HG02759 (cell line): ENCODE measurements around the gene BPHL.
"Not testable (repeated sequence)": the region's sequence is repeated elsewhere in the genome, so short reads cannot be mapped to it uniquely, and the experiment has no call there.

Experiments used
- ATAC-seq: cut with Tn5 transposase; IDR thresholded peaks from one replicate; pipeline ENCODE4 v1.9.1; 2021; ENCODE audit warnings: mild to moderate bottlenecking, moderate library complexity; ENCODE audit not compliant: unreplicated experiment

BPHL gene

DNA sequence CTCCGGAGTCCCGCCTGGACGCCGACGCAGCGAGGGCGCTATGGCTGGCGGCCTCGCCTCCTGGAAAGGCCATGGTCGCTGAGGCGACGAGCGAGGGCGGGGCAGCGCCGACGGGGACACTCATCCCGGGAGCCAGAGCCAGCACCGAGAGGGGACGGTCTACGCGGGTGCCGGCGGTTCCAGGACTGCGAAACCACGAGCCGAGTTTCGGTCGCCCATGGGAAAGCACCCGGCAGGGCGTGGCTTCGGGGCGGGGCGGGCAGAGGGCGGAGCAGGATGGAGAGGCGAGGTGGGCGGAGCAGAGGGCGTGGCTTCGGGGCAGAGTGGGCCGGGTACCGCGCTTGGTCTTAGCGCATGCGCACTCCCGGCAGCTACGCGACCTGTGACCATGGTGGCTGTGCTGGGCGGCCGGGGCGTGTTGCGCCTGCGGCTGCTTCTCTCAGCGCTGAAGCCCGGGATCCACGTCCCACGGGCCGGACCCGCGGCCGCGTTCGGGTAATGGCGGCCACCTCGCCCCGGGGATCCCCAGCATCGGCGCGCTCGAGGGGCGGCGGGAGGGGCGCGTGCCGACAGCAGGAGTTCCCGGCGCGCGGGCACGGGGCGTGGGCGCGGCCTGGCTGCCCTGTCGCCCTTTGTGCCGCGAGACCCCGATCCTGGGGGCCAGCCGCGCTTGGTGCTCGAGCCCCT is at the start of gene BPHL:
TSS of gene BPHL (plus strand) at position 359 of the 687 bp plus-strand sequence. CDS start at position 389, 30 bp downstream.
- peak; percentile 91 for ATAC-seq

DNA sequence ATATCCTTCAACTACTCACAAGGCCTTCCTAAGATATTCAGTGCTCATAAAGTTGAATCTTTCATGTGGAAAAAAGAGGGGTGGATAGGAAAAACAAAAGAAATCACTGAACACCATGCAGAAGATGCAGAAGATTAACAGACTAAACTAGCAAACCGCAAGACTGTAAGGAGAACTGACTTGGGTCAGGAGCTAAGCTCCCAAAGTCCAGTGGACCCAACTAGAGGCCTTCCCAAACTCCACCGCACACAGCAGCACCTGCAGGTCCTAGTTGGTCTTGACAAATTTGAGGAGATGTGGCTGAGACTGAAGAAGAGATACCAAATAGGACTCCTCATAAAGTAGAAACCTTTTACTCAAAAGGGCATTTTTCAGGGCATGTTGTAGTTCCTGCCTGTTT is 46.9 kb upstream of the BPHL start:
- ATAC-seq = no peak

DNA sequence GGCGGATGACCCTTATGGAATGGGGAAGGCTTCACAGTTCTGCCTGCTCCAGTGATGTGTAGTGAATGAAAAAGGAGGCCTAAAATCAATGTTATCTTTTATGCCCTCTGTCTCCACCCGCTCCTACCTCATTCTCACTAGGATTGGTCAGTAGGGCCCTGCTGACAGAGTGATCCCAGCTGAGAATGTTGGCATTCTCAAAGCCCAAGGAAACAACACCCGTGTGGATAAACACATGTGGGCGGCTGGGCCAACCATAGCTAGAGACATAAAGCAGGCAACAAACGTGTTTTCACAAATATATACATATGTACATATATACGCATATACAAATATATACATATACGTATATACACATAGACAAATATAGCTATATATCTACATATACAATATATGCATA is 45.7 kb upstream of the BPHL start:
- ATAC-seq = no peak

DNA sequence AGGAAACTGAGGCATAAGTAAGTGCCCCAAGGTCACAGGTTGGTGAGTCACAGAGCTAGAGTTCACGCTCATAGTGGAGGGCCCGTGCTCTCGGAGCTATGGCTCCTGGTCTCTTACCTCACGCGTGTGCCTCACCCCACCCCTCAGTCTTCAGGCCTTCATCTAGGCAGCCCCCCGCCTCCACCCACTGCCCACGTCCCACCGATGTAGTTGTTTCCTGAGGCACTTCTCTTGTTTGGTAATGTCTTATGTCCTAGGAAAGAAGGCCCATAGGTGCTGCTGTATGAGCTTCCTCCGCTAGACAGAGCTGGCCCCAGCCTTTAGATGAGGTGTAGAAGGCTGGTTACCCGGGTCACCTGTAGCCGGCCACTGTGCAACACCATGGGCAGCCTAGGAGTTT is 45.1 kb upstream of the BPHL start:
- ATAC-seq = no peak

DNA sequence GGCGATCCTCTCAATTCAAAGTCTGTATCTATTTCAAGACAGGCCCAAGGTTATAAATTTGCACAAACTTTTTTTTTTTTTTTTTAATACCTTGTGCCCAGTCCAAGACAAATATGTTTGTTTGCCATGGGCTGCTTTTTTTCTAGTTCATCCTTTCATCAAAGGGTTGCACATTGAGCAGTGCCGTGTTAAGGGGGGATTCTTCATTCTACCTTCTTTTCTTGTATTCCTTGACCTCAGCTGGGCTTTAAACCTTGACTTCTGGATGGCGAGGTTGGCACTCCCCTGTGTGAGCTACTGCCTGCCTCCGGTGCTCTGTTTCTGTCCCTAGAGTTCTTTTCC is 42.8 kb upstream of the BPHL start:
- no peak for ATAC-seq

DNA sequence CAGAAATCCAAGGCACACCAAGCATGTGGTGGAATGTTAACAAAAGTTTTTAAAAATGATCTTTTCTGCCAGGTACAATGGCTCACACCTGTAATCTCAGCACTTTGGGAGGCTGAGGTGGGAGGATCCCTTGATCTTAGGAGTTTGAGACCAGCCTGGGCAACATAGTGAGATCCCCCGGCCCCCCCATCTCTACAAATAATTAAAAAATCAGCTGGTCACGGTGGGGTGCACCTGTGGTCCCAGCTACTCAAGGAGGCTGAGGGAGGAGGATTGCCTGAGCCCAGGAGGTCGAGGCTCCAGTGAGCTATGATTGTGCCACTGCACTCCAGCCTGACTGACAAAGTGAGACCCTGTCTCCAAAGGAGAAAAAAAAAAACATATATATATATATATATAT is 42.2 kb upstream of the BPHL start:
- no peak for ATAC-seq

DNA sequence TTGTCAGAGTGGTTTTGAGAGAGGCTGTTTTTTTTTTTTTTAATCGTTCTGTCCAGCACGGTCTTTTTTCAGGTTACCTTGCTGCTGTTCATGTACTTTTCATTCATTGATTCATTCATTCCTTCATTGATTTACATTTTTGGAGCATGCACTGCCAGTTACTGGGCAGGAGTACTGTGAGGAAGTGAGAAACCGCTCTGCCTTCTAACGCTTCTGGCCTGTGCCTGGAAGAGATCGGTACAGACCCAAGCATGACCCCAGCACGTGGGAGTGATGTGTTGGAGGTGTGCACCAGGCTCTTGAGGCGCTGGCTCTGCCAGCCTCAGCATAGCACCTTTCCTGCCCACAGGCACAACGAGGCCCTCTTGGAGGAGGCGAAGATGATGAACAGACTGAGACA is 41.1 kb upstream of the BPHL start:
- ATAC-seq = no peak

DNA sequence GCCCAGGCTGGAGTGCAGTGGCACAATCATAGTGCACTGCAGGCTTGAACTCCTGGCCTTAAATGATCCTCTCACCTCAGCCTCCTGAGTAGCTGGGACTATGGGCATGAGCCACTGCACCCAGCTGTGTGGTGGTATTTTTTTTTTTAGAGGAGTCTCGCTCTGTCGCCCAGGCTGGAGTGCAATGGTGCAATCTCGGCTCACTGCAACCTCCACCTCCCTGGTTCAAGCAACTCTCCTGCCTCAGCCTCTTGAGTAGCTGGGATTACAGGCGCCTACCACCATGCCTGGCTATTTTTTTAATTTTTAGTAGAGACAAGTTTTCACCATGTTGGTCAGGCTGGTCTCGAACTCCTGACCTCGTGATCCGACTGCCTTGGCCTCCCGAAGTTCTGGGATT is 39.6 kb upstream of the BPHL start:
- ATAC-seq = not testable (repeated sequence)

DNA sequence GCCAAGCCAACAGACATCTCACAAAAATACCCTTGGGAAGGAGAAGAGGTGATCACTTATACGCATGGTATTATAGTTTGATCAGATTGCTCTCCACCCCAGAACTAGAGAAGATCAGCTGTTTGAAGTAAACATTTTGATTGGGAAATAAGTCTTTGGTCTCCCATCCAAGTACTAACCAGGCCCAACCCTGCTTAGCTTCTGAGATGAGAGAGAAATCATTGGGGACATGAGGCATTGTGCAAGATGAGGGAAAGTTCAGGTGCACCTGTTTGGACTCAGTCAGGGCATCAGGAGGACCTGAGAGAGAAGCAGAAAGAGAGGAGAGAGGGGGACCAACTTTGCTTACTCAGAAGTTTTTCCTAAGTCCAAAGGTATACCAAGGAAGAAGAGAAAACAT is 38.8 kb upstream of the BPHL start:
- no peak for ATAC-seq

DNA sequence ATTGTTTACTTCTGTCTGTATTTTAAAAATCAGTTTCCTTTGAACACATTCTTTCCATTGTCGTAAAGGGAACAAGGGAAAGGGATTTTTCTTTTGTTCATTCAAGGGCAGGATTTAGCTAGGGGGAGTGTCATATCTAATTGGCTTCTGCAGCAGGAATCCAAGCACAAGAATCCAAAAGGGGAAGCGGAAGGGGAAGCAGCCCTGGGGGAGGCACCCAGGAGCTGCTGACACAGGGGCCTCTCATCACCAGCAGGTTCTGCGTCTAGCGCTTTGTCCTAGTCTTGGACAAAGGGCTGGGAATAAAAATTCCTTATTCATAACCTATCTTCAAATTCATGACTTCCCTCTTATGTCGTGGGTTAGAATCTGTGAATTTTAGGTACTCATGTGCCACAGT is 36.6 kb upstream of the BPHL start:
- ATAC-seq = no peak

DNA sequence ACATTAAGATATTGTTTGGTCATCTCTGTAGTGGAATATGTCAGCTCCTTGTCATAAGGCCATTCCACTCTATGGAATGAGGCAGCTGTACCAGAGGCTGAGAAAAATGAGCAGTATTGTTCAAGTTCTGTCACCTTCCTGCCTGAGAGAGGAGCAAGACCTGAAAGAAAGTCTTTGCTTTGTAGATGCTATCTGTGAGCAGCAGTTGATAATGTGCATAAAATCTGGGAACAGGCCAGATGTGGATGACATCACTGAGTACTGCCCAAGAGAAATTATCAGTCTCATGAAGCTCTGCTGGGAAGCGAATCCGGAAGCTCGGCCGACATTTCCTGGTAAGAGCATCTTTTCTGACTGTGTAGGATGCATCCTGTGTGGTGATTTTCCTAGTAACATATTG is 33.4 kb upstream of the BPHL start:
- ATAC-seq = no peak

DNA sequence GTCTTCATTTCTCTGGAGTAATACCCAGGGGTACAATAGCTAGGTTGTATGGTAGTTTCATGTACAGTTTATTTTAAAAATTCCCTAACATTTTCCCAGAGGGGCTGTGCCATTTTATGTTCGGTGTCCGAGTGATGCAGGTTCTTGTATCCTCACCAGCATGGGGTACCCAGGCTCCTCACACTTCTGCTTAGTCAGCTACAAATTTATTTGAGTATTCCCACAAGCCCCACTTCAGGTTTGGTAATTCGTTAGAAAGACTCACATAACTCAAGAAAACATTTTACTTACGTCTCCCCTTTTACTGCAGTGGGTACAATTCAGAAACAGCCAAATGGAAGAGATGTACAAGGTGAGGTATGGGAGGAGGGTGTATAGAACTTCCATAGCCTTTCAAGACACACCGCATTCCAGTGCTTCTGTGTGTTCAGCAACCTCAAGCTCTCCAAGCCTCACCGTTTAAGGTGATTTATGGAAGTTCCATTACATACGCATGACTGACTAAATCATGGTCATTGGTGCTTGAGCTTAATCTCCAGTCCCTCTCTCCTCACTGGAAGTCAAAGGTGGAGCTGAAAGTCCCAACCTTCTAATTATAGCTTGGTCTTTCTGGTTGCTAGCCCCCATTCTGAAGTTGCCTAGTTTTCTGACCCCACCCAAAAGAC is 32.1 kb upstream of the BPHL start:
- ATAC-seq = no peak

DNA sequence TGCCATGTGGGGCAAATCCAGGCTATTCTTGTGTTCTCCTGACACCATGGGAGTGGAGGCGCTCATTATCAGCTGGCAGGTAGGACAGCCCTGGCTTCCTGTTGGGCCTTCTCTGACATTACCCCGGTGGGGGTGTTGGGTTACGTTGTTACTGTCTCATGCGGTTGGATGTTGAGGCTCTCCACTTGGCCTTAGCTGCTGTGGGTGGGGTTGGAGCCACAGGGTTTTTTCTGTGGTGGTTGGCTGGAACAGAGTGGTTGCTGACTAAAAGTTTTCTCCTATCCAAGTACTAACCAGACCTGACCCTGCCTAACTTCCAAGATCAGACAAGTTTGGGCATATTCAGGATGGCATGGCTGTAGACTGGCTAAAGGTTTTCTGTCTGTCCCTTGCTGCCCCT is 30.1 kb upstream of the BPHL start:
- ATAC-seq = no peak

DNA sequence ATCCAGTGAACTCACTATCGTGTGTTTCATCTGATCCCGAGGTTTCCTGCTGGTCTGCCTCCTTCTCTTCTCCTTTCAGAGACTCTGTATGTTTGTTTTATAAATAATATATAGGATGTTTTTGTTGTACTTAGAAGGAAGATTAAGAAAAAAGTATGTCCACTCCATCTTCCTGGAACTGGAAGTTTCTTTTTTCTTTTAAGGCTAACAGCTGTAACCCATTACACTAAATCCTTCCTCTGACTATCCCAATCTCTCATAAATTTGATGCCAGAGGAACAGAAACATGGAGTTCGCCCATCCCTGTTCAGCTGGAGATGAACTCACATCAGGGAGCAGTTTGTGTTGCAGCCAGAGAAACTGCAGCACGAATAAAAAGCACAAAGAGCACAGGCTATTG is 29.5 kb upstream of the BPHL start:
- no peak for ATAC-seq

DNA sequence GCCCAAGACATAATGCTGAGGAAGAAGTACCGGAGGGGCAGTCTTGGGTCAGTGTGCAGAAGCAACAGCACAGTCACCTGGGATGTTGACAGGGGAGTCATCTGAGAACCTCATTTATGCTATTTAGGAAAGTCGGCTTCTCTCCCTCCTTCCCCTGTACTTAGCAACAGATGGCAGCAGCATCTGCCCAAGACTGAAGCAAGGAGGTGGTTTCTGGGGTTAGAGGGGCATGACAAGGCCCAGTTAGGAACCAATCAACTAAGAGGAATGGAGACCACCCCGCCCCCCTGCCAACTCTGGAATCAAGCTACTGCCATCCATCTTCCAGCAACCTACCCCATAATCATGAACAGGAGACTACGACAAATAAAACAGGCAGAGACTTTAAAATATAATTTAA is 28.5 kb upstream of the BPHL start:
- no peak for ATAC-seq

DNA sequence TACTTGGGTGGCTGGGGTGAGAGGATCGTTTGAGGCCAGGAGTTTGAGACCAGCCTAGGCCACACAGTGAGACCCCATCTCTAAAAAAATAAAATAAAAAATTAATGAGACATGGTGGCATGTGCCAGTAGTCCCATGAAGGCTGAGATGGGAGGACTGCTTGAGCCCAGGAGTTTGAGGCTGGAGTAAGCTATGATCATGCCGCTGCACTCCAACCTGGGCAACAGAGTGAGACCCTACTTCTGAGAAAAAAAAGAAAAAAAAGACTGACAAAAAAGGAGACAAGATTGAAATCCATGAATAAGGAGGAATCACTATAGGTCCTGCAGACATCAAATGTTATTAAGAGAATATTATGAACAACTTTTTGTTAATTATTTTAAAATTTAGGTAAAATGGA is 23.7 kb upstream of the BPHL start:
- ATAC-seq = no peak

DNA sequence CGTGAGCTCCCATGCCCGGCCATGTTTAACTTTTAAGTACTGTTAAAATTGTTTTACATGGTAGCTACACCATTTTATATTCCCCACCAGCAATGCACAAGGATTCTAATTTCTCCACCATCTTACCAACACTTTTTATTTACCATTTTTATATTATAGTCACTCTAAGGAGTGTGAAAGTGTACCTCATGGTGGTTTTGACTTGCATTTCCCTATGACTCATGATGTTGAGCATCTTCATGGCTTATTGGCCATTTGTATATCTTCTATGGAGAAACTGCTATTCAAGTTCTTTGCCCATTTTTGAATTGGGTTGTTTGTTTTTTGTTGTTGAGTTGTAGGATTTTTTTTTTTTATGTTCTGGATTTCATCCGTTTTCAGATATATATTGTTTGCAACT is 15.6 kb upstream of the BPHL start:
- no peak for ATAC-seq

DNA sequence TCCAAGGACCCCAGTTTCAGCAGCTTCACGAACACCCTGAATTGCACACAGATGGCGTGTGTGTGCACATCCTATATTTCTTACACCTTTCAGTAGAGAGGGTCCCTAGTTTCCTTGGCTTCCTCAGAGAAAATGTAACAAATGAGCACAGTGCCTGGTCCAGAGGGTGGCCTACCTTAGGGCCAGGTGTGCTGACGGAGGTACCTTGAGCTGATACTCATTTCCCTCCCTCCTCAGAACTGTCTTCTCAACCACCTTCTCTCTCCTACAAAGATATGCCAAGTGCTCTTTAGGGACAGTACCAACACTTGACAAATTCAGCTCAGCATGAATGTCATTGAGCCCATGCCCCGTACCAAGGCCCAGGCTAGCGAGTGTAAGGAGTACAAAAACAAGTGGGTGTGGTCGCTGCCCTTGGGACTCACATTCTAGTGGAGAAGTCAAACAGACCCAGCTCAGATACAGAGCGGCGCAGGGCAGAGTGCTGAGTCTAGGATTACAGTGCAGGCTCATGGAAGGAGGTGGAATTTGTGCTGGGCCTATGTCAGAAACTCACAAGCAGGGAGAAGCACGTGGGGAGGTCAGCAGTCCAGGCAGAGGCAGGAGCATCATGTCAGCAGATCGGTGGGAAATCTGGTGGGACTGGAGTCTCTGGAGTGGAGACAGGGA is 9.6 kb upstream of the BPHL start:
- no peak for ATAC-seq

DNA sequence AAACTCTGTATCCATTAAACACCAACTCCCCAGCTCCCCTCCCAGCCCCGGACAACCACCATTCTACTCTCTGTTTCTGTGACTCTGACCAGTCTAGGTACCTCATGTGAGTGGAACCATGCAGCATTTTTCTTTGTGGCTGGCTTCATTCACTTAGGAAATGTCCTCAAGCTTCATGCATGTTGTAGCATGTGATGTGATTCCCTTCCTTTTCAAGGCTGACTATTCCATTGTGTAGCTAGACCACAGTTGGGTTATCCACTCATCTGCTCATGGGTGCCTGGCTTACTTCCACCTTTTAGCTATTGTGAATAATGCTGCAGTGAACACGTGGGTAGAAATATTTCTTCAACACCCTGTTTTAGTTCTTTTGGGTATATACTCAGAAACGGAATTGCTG is 8.8 kb upstream of the BPHL start:
- no peak for ATAC-seq

DNA sequence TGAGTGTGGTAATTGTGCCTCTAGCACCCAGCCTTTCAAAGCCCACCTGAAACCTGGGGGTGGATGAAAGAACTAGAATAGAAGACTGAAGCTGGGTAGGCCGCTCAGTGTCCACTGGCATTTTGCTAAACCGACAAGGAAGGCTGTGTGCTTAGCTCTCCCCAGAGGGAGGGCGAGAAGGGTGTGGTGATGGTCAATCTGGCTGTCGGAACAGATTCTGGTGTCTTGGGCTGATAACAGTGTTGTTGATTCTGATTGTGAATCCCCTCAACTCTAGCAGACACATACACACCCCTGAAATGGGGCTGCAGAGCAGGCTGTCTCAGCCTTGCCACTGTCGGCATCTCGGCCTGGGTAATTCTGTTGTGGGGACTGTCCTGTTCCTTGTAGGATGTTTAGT is 4.1 kb upstream of the BPHL start:
- ATAC-seq = no peak

DNA sequence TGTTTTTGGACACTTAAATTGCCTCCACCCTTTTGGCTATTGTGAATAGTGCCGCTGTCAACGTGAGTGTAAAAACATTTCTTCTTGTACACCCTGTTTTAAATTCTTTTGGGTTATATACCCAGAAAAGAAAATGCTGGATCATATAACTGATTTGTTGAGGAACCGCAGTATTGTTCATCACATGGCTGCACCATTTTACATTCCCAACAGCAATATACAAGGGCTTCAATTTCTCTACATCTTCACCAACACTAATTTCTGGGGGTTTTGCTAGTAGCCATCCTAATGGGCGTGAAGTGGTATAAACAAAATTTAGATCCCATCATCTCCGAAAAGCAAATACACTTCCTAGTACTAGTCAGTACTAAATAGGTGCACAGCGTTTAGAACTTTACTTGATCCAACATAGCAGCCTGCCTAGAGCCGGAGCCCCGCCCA is 579 bp upstream of the BPHL start:
- ATAC-seq = no peak

DNA sequence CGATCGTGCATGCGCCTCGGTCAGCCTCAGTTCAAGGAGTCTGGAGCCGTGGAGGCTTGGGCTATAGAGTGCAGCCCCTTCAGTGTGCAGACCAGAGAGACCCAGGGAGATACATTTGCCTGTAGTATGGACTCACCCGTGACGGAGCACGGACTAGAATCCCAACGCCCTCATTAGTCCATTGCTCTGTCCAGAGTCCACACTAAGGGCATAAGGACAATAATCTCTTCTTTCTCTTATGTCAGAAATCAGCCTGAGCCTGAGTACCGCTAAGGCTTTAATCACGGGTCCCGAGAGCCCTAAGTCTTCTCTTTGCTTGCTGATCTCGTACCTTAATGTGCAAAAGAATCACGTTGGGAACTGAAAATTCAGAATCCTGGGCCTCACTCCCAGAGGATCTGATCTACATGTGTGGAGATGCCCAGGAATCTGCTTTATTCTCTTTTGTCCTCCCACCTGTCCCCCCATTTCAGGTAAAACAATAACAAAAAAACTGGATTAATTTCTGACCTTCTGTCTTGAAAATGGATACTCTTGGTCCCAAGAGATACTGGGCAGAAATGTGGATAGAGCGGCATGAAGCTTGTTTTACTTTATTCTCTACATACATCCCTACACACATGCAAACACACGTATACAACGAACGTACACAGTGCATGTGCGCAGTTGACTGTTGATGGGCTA is 671 bp downstream of the BPHL start:
- peak; percentile 28 for ATAC-seq
